ENCODE data around the gene PHLPP1.

Gene PHLPP1

DNA sequence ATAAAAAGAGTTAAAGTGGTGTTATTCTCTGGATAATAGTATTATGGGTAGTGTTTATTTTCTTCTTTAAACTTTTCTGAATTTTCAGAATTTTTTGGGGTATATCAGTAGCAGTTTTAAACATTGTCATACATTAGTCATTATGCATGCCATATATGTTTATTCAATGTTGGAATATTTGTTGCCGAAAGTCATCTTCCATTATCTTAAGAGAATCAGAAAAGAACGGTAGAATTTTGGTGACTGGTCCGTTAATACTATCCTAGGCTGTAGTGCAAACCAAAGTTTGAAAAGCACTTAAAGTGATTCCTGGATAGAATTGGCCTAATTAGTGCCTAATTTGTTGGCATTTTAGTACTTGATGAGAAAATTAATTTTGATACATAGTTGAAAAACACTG, 244.1 kb downstream of the PHLPP1 start:
- ATAC-seq (no peak), DNase-seq (no peak)
- Mint-ChIP-seq H3K27me3 (no peaks in the 10 kb centered on the region), H3K4me3 (no peak overlapping the region), H3K4me1 (no peaks in the 10 kb centered on the region), H3K36me3 (ENCODE audit: low read depth) (peaks cover 3% of the 10 kb centered on the region), H3K9me3 (no peaks in the 10 kb centered on the region), H3K27ac (no peak overlapping the region)

DNA sequence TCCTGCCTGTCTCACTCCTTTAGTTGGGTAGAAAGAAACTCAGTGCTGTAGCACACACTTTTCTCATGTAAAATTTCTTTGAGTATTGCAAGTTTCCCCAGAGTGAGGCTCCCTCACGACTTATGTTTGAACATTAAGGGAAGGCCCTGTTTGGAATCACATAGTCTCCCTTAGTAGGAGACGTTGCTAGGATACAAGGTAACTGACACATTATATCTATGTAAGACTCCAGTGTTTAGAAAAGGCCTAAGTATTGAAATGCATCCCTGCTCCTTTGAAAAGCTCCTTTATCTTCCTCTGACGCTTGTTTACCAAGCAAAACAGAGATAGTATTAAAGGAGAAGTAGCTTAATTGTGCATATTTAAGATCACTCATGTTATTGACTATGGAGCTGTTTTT, 248.2 kb downstream of the PHLPP1 start:
- H3K27ac Mint-ChIP-seq, result no peak overlapping the region
- H3K27me3 Mint-ChIP-seq, result no peaks in the 10 kb centered on the region
- H3K4me3 Mint-ChIP-seq, result no peak overlapping the region
- DNase-seq (no peak), ATAC-seq (no peak)
- H3K36me3 Mint-ChIP-seq (ENCODE audit: low read depth), result peaks cover 3% of the 10 kb centered on the region
- no peaks in the 10 kb centered on the region for H3K9me3 Mint-ChIP-seq
- no peaks in the 10 kb centered on the region for H3K4me1 Mint-ChIP-seq

DNA sequence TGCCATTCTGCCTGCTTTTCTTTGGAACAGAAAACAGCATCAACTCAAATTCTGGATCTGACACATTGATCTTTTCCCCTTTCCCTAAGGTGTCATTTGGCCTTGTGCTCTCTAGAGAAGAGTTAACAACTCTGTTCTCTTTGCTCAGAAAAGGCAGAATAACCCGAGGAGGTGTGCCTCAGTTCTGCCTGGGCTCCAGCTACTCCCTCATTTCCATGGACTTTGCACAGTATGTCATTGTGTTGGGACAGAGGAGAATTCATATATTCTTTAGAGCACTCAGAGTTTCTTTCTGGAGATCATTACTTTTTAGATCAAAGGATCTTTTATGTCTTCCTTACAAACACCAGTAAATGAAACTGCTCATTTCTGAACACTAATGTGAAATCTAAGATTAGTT, 249.1 kb downstream of the PHLPP1 start:
- Mint-ChIP-seq H3K4me3 (no peak overlapping the region), H3K27ac (no peak overlapping the region), H3K4me1 (no peaks in the 10 kb centered on the region), H3K36me3 (ENCODE audit: low read depth) (no peaks in the 10 kb centered on the region), H3K9me3 (no peaks in the 10 kb centered on the region), H3K27me3 (no peaks in the 10 kb centered on the region)
- ATAC-seq (no peak), DNase-seq (no peak)

DNA sequence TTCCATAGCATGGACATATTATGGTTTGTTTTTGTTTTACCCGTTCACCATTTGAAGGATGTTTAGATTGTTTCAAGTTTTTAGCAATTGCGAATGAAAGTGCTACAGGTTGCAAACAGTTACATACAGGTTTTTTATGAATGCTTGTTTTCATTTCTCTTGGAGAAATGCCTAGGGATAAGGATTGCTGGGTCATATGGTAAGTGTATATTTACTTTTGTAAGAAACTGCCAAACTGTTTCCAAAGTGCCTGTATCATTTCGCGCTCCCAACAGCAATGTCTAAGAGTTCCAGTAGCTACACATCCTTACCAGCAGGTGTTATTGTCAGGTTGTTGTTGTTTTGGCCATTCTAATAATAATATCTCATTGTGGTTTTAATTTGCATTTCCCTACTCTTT, 251.7 kb downstream of the PHLPP1 start:
- ATAC-seq (no peak), DNase-seq (no peak)
- Mint-ChIP-seq H3K27ac (no peak overlapping the region), H3K4me3 (no peak overlapping the region), H3K36me3 (ENCODE audit: low read depth) (peaks cover 5% of the 10 kb centered on the region), H3K4me1 (no peaks in the 10 kb centered on the region), H3K27me3 (no peaks in the 10 kb centered on the region), H3K9me3 (no peaks in the 10 kb centered on the region)

DNA sequence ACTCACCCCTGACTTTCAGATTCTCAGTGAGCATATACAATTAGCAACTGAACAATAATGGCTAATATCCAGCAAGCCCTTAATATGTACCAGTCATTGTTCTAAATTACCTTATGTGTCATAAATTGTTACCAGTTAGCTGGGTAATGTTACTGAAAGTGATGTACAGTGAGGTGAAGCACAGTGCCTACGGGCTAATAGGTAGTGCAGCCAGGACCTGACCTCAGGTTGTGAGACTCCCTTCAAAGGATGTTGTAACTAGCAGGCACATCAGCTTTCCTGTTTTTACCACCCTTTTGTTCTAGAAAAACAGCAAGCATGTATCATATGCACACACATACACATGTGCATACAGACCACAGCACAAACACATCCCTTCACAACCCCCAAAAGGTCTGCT, 258.3 kb downstream of the PHLPP1 start:
- ATAC-seq, result no peak
- H3K9me3 Mint-ChIP-seq, result no peaks in the 10 kb centered on the region
- no peaks in the 10 kb centered on the region for H3K4me1 Mint-ChIP-seq
- no peak for DNase-seq
- no peak overlapping the region for H3K4me3 Mint-ChIP-seq
- H3K27ac Mint-ChIP-seq, result no peak overlapping the region
- no peaks in the 10 kb centered on the region for H3K27me3 Mint-ChIP-seq
- H3K36me3 Mint-ChIP-seq (ENCODE audit: low read depth), result peaks cover 10% of the 10 kb centered on the region

DNA sequence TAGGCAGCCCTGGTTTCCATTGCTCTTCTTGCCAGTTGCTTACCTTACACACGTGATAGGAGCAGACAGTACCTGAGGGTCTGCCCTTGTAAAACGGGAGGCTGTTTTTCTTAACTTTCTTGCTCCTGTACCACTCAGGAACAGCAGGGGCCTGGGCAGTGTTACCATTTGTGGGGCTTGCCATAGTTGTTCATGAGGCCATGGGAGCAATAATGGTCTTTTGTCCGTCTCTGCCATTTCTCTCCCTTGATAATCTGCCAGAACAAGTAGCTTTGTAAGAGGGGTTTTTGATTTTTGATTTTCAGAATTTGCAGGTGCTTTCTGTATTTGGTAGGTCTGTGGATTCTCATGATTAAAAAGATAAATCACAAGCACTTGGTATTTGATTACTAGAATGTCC, 259.0 kb downstream of the PHLPP1 start:
- Mint-ChIP-seq H3K27ac (no peak overlapping the region), H3K4me1 (no peaks in the 10 kb centered on the region), H3K9me3 (no peaks in the 10 kb centered on the region), H3K27me3 (no peaks in the 10 kb centered on the region), H3K4me3 (no peak overlapping the region), H3K36me3 (ENCODE audit: low read depth) (peaks cover 10% of the 10 kb centered on the region)
- DNase-seq, result no peak
- no peak for ATAC-seq

DNA sequence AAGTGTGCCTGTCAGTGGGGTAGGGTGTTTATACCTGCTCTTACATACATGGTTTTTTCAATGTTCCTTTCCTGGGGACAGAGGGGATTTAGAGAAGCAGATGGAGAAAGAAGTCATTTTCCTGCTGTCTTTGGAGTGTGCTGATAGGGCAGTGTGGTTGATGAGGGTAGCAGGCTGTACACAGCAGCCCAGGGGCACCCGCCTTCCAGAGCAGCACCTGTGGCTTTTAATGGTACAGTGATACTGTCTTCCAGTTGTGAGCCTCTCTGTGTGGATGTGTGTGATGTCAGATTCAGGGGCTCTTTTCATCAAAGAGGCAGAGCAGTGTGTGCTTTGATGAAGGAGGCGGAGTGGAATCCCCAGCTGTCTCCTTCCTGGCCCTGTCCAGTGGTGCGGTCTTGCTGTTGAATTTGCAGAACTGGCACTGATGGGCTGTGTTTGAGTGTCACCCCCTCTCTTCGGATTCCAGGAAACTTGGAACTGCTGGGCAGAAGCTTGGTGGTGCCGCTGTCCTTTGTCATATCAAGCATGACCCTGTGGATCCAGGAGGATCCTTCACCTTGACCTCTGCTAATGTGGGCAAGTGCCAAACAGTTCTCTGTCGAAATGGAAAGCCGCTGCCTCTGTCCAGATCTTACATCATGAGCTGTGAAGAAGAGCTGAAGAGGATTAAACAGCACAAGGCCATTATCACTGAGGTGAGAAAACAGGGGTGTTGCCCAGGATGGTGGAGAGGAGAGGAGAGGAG, 259.8 kb downstream of the PHLPP1 start:
- no peaks in the 10 kb centered on the region for H3K27me3 Mint-ChIP-seq

DNA sequence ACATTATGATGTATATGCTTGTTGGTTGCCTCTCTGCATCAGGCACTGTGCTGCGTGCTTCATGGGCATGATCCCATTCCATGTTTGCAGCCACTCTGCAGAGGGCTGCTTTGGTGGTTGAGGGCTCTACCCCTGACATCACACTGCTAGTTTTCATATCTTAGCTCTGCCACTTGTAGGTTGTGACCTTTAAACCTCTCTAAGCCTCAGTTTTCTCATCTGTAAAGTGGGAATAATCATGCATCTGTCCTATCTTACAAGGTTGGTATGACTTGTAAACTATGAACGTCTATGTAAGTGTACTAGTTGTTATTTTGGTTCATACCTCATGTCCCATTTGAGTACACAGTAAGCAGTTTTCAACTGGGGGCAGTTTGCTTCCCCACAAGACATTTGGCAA, 260.4 kb downstream of the PHLPP1 start:
- no peaks in the 10 kb centered on the region for H3K27me3 Mint-ChIP-seq
- H3K9me3 Mint-ChIP-seq, result no peaks in the 10 kb centered on the region
- no peak overlapping the region for H3K4me3 Mint-ChIP-seq
- ATAC-seq (no peak), DNase-seq (no peak)
- H3K4me1 Mint-ChIP-seq, result no peaks in the 10 kb centered on the region
- no peak overlapping the region for H3K27ac Mint-ChIP-seq
- H3K36me3 Mint-ChIP-seq (ENCODE audit: low read depth), result peaks cover 8% of the 10 kb centered on the region

More for the DNA sequence above, 259.8 kb downstream of the PHLPP1 start:
- H3K27ac Mint-ChIP-seq, result no peak overlapping the region
- H3K4me1 Mint-ChIP-seq, result no peaks in the 10 kb centered on the region
- H3K4me3 Mint-ChIP-seq, result no peak overlapping the region
- no peaks in the 10 kb centered on the region for H3K9me3 Mint-ChIP-seq
- no peak for ATAC-seq
- DNase-seq, result no peak
- H3K36me3 Mint-ChIP-seq (ENCODE audit: low read depth), result peaks cover 10% of the 10 kb centered on the region

DNA sequence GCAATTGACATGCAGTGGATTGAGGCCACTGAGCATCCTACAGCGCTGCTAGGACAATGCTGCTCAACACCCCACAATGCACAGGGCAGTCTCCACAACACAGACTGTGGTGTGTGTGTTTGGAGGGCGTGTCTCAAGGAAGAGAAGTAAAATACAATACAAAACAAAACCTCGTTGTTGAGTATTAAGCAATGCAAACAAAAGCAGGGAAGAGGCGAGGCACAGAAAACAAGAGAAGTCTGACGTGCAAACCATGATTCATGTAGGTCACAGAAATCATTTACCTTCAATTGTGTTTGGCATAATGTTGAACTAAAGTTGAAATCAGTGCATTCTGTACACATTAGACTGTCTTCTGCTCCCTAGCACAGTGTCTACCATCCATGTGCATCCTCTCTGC, 260.9 kb downstream of the PHLPP1 start:
- ATAC-seq, result no peak
- no peak overlapping the region for H3K4me3 Mint-ChIP-seq

DNA sequence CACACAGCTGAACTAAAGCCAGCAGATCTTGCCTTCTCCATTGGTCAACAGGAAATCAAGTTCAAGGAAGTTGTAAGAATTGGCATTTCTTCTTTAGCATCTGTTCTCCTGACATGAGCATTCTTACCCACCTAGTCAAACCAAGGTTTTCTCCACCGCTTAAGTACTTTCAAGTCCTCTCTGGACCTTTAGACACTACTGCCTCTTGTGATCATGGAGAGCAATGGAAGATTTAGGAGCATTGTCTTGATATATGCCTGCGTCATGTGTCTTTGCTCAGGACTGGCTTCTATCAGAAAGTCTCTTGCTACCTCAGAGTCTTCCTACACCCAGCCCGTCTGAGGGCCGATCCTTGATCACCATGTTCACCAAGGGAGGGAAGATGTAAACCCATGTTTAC, 262.2 kb downstream of the PHLPP1 start:
- Mint-ChIP-seq H3K4me1 (peaks cover under 1% of the 10 kb centered on the region), H3K9me3 (no peaks in the 10 kb centered on the region), H3K27ac (no peak overlapping the region), H3K27me3 (no peaks in the 10 kb centered on the region), H3K4me3 (no peak overlapping the region), H3K36me3 (ENCODE audit: low read depth) (peaks cover 5% of the 10 kb centered on the region)
- no peak for ATAC-seq
- DNase-seq, result no peak

More for the DNA sequence above, 260.9 kb downstream of the PHLPP1 start:
- Mint-ChIP-seq H3K27ac (no peak overlapping the region), H3K36me3 (ENCODE audit: low read depth) (peaks cover 5% of the 10 kb centered on the region), H3K27me3 (no peaks in the 10 kb centered on the region), H3K9me3 (no peaks in the 10 kb centered on the region), H3K4me1 (no peaks in the 10 kb centered on the region)
- DNase-seq, result no peak

DNA sequence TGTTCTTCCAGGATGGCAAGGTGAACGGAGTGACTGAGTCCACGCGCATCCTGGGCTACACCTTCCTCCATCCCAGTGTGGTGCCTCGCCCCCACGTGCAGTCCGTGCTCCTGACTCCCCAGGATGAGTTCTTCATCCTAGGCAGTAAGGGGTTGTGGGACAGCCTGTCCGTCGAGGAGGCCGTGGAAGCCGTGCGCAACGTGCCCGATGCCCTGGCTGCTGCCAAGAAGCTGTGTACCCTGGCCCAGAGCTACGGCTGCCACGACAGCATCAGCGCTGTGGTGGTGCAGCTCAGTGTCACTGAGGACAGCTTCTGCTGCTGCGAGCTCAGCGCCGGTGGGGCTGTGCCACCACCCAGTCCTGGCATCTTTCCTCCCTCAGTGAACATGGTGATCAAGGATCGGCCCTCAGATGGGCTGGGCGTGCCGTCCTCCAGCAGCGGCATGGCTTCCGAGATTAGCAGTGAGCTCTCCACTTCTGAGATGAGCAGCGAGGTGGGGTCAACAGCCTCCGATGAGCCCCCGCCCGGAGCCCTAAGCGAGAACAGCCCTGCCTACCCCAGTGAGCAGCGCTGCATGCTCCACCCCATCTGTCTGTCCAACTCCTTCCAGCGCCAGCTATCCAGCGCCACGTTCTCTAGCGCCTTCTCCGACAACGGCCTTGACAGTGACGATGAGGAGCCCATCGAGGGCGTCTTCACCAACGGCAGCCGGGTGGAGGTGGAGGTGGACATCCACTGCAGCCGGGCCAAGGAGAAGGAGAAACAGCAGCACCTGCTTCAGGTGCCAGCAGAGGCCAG, 263.1 kb downstream of the PHLPP1 start:
- Mint-ChIP-seq H3K27me3 (no peaks in the 10 kb centered on the region), H3K36me3 (ENCODE audit: low read depth) (peaks cover 5% of the 10 kb centered on the region), H3K4me3 (no peak overlapping the region), H3K4me1 (peaks cover 3% of the 10 kb centered on the region), H3K27ac (no peak overlapping the region), H3K9me3 (no peaks in the 10 kb centered on the region)
- ATAC-seq (no peak), DNase-seq (no peak)

DNA sequence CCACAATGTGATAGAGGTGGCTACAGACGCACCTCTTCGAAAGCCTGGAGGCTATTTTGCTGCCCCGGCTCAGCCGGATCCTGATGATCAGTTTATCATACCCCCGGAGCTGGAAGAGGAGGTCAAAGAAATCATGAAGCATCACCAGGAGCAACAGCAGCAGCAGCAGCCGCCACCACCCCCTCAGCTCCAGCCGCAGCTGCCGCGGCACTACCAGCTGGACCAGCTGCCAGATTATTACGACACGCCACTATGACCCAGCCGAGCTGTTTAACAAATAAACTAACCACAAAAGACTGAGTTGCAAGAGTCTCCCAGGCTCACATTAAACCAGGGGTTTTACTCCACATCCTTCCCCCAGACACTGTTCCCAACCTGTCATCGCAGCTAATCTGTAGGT, 263.8 kb downstream of the PHLPP1 start:
- DNase-seq, result no peak
- H3K4me1 Mint-ChIP-seq, result peaks cover 3% of the 10 kb centered on the region
- peaks cover 5% of the 10 kb centered on the region for H3K36me3 Mint-ChIP-seq (ENCODE audit: low read depth)
- no peak for ATAC-seq
- no peaks in the 10 kb centered on the region for H3K9me3 Mint-ChIP-seq
- no peak overlapping the region for H3K27ac Mint-ChIP-seq
- H3K27me3 Mint-ChIP-seq, result no peaks in the 10 kb centered on the region
- H3K4me3 Mint-ChIP-seq, result no peak overlapping the region

DNA sequence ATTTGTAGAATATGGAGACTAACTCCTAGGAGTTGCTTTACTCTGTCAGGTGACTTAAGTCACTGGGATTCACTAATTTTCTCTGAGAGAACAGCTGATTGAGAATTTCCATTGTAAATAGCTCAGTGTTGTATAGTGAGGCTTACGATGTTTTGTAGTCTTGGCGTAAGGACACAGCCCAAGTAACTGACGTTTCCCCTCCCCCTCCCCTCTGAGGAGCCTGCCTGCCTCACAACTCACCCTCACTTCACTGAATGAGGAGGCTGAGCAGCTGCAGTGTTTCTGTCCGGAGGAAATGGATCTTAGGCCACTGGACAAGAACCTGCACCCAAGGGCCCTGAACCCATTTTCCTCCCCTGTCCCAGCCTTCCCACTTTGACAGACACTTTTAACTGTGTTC, 264.6 kb downstream of the PHLPP1 start:
- Mint-ChIP-seq H3K27ac (no peak overlapping the region), H3K9me3 (no peaks in the 10 kb centered on the region), H3K27me3 (no peaks in the 10 kb centered on the region), H3K4me1 (peaks cover 3% of the 10 kb centered on the region), H3K4me3 (no peak overlapping the region), H3K36me3 (ENCODE audit: low read depth) (peaks cover 5% of the 10 kb centered on the region)
- DNase-seq (no peak), ATAC-seq (no peak)

DNA sequence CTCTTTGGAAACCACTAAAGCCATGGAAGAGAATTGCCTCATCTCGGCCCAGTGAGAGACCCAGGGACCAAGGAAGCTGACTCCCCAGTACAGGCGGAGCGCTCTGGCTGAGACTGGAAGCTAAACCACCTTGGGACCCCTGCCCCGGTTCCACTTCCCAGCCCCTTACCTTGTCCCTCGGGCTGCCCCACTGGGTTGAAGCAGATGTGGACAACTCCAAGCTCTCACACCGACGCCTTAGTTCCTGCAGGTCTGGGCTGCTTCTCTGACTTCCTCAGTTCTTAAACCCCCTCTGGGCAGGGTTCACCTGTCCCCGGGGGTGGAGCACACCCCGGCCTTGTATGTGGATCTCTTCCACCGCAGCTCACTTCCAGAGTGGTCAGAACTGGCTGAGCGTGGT, 266.2 kb downstream of the PHLPP1 start:
- no peak overlapping the region for H3K4me3 Mint-ChIP-seq
- peaks cover 3% of the 10 kb centered on the region for H3K4me1 Mint-ChIP-seq
- ATAC-seq (no peak), DNase-seq (no peak)
- H3K27me3 Mint-ChIP-seq, result no peaks in the 10 kb centered on the region
- no peaks in the 10 kb centered on the region for H3K36me3 Mint-ChIP-seq (ENCODE audit: low read depth)
- H3K27ac Mint-ChIP-seq, result no peak overlapping the region
- no peaks in the 10 kb centered on the region for H3K9me3 Mint-ChIP-seq

DNA sequence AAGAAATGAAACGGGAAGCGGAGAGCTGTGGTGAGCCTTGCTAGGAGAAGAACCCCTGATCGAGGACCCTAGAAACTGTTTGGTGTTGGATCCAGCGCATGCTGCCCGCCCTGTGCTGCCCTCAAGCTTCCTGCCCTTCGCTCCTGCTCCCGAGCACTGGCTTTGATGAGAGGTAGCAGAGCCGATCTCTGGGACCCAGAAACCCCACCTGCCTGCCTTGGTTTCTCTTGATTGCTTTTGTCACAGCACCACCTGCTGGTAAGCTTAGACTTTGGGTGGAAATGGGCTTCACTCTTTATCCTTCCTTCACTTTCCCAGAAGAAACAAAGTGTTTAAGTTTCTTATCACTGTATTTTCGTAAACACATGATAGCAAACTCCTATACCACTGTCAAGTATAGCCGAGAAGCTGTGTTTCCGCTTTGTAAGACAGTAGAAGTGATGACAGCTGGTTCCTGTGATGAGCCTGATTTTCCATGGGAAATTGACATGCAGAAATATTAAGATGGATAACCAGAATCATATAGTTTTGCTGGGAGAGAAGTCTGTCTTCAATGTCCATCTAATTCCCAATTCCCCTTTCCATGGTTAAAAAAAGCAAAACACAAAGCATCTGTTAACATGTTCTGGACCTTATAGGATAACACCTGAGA, 267.4 kb downstream of the PHLPP1 start:
- Mint-ChIP-seq H3K27me3 (no peaks in the 10 kb centered on the region), H3K4me1 (peaks cover 3% of the 10 kb centered on the region), H3K4me3 (no peak overlapping the region), H3K9me3 (no peaks in the 10 kb centered on the region), H3K27ac (no peak overlapping the region), H3K36me3 (ENCODE audit: low read depth) (no peaks in the 10 kb centered on the region)
- ATAC-seq, result peak; percentile 48
- peak; percentile 61 for DNase-seq
